Measurements from ENCODE around the gene WNT3A.

WNT3A gene

DNA sequence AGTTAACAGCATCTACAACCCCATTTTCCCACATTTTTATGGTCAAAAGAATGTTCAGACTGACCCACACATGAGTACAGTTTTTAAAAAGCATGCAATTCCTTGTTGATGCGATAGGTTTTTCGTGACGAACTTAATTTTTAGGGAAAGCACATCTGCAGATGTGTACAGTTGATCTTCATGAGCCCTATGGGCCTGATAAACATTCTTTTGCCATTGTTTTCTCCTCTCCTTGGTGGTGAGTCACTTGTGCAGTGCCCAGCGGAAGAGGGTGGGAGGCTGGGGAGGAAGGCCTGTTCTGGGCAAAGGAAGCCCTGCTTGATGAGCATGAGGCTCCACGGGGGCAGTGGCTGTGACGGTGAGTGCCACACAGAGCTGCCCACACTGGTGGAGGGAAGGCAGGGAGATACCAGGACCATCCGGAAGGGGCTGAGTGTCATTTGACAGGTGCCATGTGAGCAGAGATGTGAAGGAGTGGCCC, 81.0 kb downstream of the WNT3A start:
- peak; percentile 22 for DNase-seq

GRCh38 chr1:228088586-228089498, 82.0 kb downstream of the WNT3A start:
- no peak for DNase-seq

GRCh38 chr1:228089519-228090380, 83.0 kb downstream of the WNT3A start:
- no peak for DNase-seq

DNA sequence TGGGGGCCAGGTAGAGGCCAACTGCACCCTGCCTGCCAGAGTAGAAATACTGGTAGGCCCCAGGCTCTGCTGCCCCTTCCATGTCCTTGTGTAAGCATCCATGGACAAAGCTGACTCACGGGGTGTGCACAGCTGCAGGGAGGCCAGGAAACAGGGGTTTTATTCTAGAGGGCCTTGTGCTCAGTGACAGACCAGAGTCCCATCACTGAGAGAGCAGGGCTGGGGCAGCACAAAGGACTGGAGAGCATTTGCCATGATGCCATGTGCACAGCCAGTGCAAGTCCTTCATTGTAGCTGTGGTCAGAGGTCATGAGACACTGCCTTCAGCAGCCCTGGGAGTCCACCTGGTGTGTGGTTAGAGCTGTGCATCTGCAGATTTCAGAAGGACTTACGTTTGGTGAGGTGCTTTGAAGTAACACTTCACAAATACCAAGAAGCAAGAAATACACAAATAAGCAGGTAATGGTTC, 83.8 kb downstream of the WNT3A start:
- DNase-seq: no peak

- DNase-seq: no peak
Measured at GRCh38 chr1:228091084-228091483, 84.3 kb downstream of the WNT3A start.

GRCh38 chr1:228092342-228093049, 85.7 kb downstream of the WNT3A start:
- no peak for DNase-seq

GRCh38 chr1:228093050-228093906, 86.5 kb downstream of the WNT3A start:
- no peak for DNase-seq

DNA sequence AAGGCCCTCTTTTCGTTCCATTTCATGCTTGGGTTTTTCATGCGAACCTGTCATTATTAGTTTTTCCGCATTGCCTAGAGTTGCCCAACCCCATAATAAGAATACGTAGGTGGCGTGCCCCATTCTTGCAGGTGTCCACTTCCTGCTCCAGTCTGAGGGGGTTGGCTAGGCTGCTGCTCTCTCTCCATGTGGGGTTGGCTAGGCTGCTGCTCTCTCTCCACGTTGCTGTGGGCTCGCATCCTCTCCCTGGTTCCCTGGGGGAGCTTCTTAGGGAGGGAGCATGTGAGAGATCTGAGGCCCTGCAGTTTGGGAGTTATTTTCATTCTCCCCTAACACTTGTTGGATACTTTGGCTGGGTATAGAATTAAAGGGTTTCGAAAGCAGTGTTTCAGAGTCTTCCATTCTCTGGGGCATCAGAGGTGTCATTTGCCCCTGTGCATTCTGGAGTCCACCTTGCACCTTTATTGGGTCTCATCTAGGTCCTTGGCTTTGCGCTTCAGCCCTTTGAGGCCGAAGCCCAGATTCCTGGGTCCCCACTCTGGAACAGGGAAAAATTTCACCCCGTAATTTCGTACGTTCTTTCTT, 87.7 kb downstream of the WNT3A start:
- DNase-seq: no peak

GRCh38 chr1:228095161-228095560, 88.4 kb downstream of the WNT3A start:
- DNase-seq: no peak

DNA sequence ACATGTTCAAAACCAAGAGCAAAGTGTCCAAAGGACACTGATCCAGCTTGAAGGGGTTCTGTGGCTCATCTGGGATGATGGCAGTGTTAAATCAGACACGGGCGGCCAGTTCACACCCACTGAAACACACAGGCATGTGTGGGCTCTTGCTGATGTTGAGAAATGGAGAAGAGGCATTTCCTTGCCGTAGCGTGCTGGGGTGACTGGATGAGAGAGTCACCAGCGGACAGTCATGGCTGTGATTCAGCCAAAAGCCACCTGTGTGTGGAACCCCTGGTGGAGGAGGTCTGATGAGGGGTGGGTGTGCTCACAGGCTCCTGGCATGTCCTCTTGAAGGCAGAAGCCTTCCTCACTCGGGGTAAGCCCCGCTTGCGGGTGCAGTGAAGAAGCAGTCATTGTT, 89.1 kb downstream of the WNT3A start:
- DNase-seq: no peak

DNA sequence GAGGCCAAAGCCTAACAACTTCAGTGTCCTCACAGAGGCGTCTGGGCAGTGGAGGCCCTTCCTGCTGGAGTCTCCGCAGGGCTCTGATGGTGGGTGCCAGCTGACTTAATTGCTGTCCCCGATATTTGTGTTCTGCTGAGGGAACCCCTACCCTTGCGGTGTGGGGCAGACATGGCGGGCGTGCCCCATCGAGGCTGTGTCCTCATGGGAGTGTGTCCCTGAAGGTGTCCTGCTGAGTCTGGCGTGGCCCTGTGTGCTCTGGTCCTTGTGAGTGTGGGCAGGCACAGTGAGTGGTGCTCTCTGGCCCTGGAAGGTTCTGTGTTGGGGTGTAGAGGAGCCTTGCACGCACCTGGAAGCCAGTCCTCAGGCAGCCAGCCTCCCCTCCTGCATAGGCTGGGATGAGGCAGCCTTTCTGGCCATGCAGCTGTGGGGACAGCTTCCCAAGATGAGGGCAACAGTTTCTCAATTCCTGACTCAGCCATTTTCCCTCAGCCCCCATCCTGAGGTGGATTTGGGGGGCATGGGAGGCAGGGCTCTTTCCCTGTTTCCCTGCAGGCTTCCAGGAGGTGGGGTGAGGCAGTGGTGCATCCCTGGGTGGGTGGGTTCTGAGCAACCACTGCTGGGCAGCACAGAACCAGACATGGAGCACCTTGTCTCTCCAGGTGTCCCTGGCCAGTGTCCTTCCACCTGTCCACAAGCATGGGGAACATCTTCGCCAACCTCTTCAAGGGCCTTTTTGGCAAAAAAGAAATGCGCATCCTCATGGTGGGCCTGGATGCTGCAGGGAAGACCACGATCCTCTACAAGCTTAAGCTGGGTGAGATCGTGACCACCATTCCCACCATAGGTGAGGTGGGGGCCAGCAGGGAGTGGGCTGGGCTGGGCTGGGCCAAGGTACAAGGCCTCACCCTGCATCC, 89.9 kb downstream of the WNT3A start:
- no peak for DNase-seq

GRCh38 chr1:228097333-228098081, 90.7 kb downstream of the WNT3A start:
- no peak for DNase-seq

DNA sequence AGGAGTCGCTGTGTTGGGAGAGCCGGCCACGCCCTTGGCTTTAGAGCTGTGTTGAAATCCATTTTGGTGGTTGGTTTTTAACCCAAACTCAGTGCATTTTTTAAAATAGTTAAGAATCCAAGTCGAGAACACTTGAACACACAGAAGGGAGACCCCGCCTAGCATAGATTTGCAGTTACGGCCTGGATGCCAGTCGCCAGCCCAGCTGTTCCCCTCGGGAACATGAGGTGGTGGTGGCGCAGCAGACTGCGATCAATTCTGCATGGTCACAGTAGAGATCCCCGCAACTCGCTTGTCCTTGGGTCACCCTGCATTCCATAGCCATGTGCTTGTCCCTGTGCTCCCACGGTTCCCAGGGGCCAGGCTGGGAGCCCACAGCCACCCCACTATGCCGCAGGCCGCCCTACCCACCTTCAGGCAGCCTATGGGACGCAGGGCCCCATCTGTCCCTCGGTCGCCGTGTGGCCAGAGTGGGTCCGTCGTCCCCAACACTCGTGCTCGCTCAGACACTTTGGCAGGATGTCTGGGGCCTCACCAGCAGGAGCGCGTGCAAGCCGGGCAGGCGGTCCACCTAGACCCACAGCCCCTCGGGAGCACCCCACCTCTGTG, 91.6 kb downstream of the WNT3A start:
- DNase-seq: no peak

DNA sequence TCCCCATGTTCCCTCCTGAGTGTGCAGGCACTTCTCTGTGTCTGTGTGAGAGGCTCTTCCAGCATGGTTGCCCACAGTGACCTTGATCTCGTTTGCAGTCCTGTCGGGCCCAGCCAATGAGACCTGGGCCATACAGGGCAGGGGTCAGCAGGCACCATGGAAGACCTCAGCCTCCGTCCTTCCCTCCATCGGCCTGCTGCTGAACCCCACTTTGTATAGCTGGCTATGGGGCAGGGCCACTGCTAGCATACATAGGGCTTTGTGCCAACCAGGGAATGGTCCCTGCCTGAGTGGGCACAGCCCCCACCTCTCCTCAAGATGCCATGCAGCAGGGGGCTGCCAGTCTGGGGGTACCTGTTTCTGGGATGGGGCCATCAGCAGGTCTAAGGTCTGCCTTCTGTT, 92.5 kb downstream of the WNT3A start:
- DNase-seq: no peak

- DNase-seq: no peak
Measured at GRCh38 chr1:228100822-228101613, 94.2 kb downstream of the WNT3A start.

DNA sequence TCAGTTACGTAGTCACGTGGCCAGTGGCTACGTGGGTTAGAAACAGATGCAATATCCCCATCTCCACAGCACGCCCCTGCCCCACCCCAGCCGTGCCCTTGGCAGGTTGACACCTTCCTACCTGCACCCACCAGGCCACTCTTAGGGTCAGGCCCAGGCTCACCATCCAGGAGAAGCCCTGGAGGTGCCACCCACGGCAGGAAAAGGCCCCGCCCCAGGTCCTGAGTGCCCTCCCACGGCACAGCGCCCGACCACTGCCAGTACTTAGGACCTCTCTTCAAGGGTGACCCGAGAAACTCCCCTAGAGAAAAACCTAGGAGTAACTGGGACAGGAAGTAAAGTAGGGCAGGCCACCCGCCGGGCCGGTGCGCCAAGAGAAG, 94.8 kb downstream of the WNT3A start:
- no peak for DNase-seq

DNA sequence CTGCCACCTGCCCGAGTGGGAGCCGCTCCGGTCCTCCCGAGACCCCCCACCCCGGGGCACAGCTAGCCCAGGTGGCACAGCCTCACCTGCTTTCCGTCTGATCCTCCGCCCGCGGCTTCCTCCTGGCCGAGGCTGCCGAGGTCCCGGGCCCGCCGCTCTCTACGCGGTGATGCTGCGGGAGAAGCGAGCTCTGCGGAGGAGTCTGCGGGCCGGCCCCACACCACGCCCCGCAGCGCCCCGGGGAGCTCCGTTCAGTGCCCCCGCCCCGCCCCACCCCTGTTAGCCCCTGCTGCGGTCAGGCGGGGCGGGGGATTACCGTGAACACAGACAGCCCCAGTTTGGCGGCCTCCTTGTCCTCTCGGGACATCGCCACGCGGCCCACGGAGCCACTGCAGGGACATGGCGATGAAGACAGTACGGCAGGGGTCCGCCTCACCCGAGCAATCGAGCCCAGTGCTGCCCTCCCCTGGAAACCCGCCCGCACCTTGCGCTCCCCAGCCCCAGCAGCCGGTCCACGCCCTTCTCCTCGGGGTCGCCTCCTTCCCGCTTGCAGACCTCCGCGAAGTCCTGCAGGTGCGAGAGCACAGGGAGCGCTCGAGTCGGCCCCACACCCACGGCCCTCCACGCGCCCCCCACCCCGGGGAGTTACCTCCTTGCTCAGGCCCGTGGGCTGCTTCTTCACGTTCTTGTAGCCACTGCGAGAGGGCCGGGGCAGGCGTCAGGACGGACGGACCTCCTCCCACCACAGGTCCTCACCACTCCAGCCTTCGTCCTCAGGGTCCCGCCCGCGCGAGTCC, 95.4 kb downstream of the WNT3A start:
- DNase-seq: peak; percentile 58

Data from stimulated activated naive CD4-positive, alpha-beta T cell treated with Interleukin-2 at 50 U/mL for 16 hours (primary cell).